GM18507 (cell line): ENCODE results near the gene MAS1.
"Not testable (repeated sequence)": the region's sequence is repeated elsewhere in the genome, so short reads cannot be mapped to it uniquely, and the experiment has no call there.

Experiments used
- DNase-seq: peaks from one replicate; pipeline ENCODE4 v3.0.0; 2011; ENCODE audit warnings: low read depth; ENCODE audit not compliant: insufficient read length; ENCODE audit errors: extremely low spot score
- FAIRE-seq: peaks from 2 replicates; lab custom pipeline; 2011; peaks lifted over from hg19 to GRCh38; lab: Jason Lieb, UNC

MAS1 gene

GRCh38 chr6:159913375-159913774 lies 22.6 kb downstream of the MAS1 start:
- no peak for DNase-seq

GRCh38 chr6:159913862-159914564 lies 23.2 kb downstream of the MAS1 start:
- DNase-seq: no peak
- peak; percentile 76 for FAIRE-seq

More at GRCh38 chr6:159913375-159913774, 22.6 kb downstream of the MAS1 start:
- no peak for FAIRE-seq

GRCh38 chr6:159914565-159914923 lies 23.8 kb downstream of the MAS1 start:
- DNase-seq: no peak
- peak; percentile 49 for FAIRE-seq

- DNase-seq (no peak), FAIRE-seq (no peak)
Observed at GRCh38 chr6:159915397-159915796, 24.6 kb downstream of the MAS1 start.

GRCh38 chr6:159916237-159916636 lies 25.4 kb downstream of the MAS1 start:
- no peak for DNase-seq
- FAIRE-seq: no peak

- FAIRE-seq (no peak), DNase-seq (no peak)
Observed at GRCh38 chr6:159916752-159917151, 26.0 kb downstream of the MAS1 start.

- DNase-seq (no peak), FAIRE-seq (no peak)
Observed at GRCh38 chr6:159919011-159919511, 28.3 kb downstream of the MAS1 start.

- DNase-seq: no peak
- FAIRE-seq: no peak
Observed at GRCh38 chr6:159919800-159920199, 29.0 kb downstream of the MAS1 start.

- FAIRE-seq, DNase-seq: not testable (repeated sequence)
Observed at GRCh38 chr6:159924150-159924549, 33.4 kb downstream of the MAS1 start.

- FAIRE-seq: no peak
Observed at GRCh38 chr6:159926542-159927203, 35.9 kb downstream of the MAS1 start.

GRCh38 chr6:159929819-159930218 lies 39.0 kb downstream of the MAS1 start:
- FAIRE-seq: peak; percentile 93
- DNase-seq: no peak

More at GRCh38 chr6:159926542-159927203, 35.9 kb downstream of the MAS1 start:
- DNase-seq: no peak

- FAIRE-seq (peak; percentile 97), DNase-seq (no peak)
Observed at GRCh38 chr6:159931112-159931511, 40.3 kb downstream of the MAS1 start.

GRCh38 chr6:159931846-159932245 lies 41.1 kb downstream of the MAS1 start:
- FAIRE-seq (no peak), DNase-seq (no peak)

GRCh38 chr6:159933077-159933476 lies 42.3 kb downstream of the MAS1 start:
- FAIRE-seq: no peak
- DNase-seq: no peak

GRCh38 chr6:159934181-159934580 lies 43.4 kb downstream of the MAS1 start:
- no peak for FAIRE-seq
- DNase-seq: no peak

- DNase-seq: no peak
- no peak for FAIRE-seq
Observed at GRCh38 chr6:159935065-159935464, 44.3 kb downstream of the MAS1 start.

- FAIRE-seq (no peak), DNase-seq (no peak)
Observed at GRCh38 chr6:159935633-159936032, 44.8 kb downstream of the MAS1 start.

GRCh38 chr6:159939591-159940016 lies 48.8 kb downstream of the MAS1 start:
- no peak for DNase-seq
- no peak for FAIRE-seq
